ENCODE measurements around the gene EGFL6. TPM values are rescaled to one million over a fixed set of nuclear protein-coding genes. Genes with fewer than 3 reads are reported as not detected.

The EGFL6 gene
- total and polyA plus RNA-seq, 10 of the 15 experiments (the other 5 are each of a cell fraction or from before 2014, with no cell fraction given), result 0.03 TPM; not detected in 9

DNA sequence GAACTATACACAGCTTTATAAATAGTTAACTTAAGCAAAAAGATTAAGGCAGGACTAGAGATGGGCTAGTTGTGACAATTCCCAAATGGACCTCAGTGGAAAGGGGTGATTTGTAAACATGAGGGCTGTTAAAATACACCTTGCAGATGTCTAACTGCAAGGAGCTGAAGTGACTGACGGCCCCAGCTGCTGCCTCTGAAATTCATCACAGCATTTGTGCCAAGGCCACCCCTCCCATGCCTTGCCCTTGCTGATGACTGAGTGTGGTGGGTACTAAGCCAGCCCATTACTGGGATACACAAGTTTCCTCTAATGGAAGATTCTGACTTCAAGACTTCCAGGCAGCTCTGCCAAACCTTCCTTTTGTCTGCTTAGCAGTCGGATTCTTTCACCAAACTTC is 23.7 kb upstream of the EGFL6 start:
- no peak overlapping the region for H3K4me3 ChIP-seq
- H3K9me3 ChIP-seq (replicated peaks; ENCODE audit: control insufficient read depth, insufficient read depth, low read length), result no peaks in the 10 kb centered on the region
- FAIRE-seq (no peak), ATAC-seq (no peak), DNase-seq (ENCODE audit: low read depth, low spot score) (no peak)
- H3K27ac ChIP-seq (ENCODE audit: control insufficient read depth, insufficient read depth), result no peak overlapping the region
- peaks cover 0 to 2% of the 10 kb centered on the region in 2 experiments; a peak in 2 of 4 replicates for H3K27me3 ChIP-seq (replicated peaks in 1 of 2; ENCODE audit: control insufficient read depth in 2 of 2, insufficient read depth in 2 of 2, low read length in 1 of 2)
- H2AFZ ChIP-seq (ENCODE audit: control insufficient read depth, low read depth, low read length), result no peak overlapping the region
- WGBS (ENCODE audit: insufficient coverage, insufficient replicate concordance, low lambda C conversion rate, missing lambda C conversion rate), result 0% methylated on average over 2 of the region's 2 CpGs
- no peaks in the 10 kb centered on the region; the same call in 1 of the 2 replicates for H4K20me1 ChIP-seq (ENCODE audit: control insufficient read depth, insufficient read depth)
- H3K4me1 ChIP-seq (ENCODE audit: control insufficient read depth, insufficient read depth, low read length), result no peaks in the 10 kb centered on the region
- H3K4me2 ChIP-seq (ENCODE audit: control insufficient read depth, insufficient read depth), result no peak overlapping the region
- SMC1A ChIA-PET (ENCODE audit: uncharacterized antibody, unreplicated experiment), result no interaction called here
- in situ Hi-C loops (cut with MboI) (no loop called here), intact Hi-C loops (cut with micrococcal nuclease; ENCODE audit: unreplicated experiment) (no loop called here)
- POLR2A ChIA-PET, result no interaction called here
- H3K9ac ChIP-seq (ENCODE audit: control insufficient read depth, insufficient read depth, low read length), result no peak overlapping the region
- CTCF ChIA-PET, result interaction anchor here (1.0 to 2.3 kb wide), 2 partner anchors 38 to 100 kb away, joined by 5 to 6 read pairs; no protein-coding TSS in a partner anchor
- no peaks in the 10 kb centered on the region for H3K79me2 ChIP-seq (ENCODE audit: control insufficient read depth, insufficient read depth, low read length)
- RAD21 ChIA-PET (ENCODE audit: unreplicated experiment), result no interaction called here
- no peaks in the 10 kb centered on the region for H3K36me3 ChIP-seq (ENCODE audit: control insufficient read depth in 2 of 2, insufficient read depth in 2 of 2, low read length in 1 of 2)
- no peak for TF ChIP-seq FOXM1 (IDR thresholded peaks at IDR 0.05; ENCODE audit: low read depth, low read length)
- no peak for TF ChIP-seq DPF2 (IDR thresholded peaks at IDR 0.05)
- TF ChIP-seq, protein P1, sequence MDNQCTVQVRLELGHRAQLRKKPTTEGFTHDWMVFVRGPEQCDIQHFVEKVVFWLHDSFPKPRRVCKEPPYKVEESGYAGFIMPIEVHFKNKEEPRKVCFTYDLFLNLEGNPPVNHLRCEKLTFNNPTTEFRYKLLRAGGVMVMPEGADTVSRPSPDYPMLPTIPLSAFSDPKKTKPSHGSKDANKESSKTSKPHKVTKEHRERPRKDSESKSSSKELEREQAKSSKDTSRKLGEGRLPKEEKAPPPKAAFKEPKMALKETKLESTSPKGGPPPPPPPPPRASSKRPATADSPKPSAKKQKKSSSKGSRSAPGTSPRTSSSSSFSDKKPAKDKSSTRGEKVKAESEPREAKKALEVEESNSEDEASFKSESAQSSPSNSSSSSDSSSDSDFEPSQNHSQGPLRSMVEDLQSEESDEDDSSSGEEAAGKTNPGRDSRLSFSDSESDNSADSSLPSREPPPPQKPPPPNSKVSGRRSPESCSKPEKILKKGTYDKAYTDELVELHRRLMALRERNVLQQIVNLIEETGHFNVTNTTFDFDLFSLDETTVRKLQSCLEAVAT (IDR thresholded peaks at IDR 0.05), result no peak
- no peak for TF ChIP-seq REST (IDR thresholded peaks at IDR 0.05; ENCODE audit: low read depth, low read length)
- TF ChIP-seq EZH2 (IDR thresholded peaks at IDR 0.05; ENCODE audit: borderline replicate concordance, control insufficient read depth, low read depth, low read length), result no peak
- TF ChIP-seq STAT1 (conservative IDR thresholded peaks at IDR 0.05), result no peak
- no peak for TF ChIP-seq KAT2A (conservative IDR thresholded peaks at IDR 0.05; ENCODE audit: control insufficient read depth, low read depth, low read length)
- BruUV-seq (replicated peaks), result no TSS peak
